ENCODE data around the gene CLEC6A. TPM values are rescaled to one million over a fixed set of nuclear protein-coding genes. Genes with fewer than 3 reads are reported as not detected.

CLEC6A gene
- total and polyA plus RNA-seq, 2 donors from 2014 or later, result not detected

DNA sequence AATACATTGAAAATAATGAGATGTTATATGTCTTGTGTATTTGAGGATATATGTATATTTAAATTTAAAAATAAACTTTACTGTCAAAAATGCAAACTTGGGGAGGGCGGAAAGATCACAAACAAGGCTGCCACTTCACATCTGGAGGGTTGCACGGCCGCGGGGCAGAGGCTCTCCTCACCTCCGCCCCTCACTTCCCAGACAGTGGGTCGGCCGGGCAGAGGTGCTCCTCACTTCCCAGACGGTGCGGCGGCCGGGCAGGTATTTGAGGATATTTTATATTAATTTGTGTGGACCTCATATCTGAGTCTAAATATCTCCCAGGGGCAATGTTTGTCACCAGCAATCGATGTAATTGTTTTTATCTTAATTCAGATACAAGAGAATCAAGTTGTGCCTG lies 3.7 kb upstream of the CLEC6A start:
- no peak for FAIRE-seq

DNA sequence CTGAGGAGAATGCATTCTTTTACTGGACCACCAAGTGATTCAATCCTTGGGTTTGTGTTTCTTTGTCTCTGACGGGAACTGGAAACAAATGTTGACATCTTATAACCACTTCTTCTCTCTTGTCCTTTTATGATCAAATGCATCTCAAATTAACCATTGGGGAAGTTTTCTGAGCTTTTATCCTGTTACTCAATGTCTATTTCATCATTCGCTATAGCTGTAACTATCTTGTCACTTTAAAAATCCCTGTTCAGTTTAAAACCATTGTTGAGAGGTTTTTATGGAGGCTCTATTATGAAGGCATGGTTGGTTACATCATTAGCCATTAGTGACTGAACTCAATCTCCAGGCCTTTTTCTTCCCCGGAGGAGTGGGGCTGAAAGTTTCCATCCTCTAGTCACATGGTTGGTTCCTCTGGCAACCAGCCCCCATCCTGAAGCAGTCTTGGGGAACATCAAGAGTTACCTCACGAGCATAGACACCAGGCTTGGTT lies 2.7 kb upstream of the CLEC6A start:
- H3K27me3 ChIP-seq (ENCODE audit: control insufficient read depth, insufficient read depth, low read length), result no peaks in the 10 kb centered on the region

More for the DNA sequence above, 3.7 kb upstream of the CLEC6A start:
- DNase-seq, result no peak
- intact Hi-C loops (cut with DNase I), result no loop called here
- Histone ChIP-seq H3K27me3 (ENCODE audit: control insufficient read depth, insufficient read depth, low read length) (no peaks in the 10 kb centered on the region), H3K27ac (ENCODE audit: low read depth in 2 of 2, low read length in 2 of 2) (no peak overlapping the region), H3K9me3 (ENCODE audit: control insufficient read depth in 2 of 3, insufficient read depth in 1 of 3, low read length in 3 of 3) (no peaks in the 10 kb centered on the region), H3K4me1 (ENCODE audit: control insufficient read depth in 2 of 3, insufficient read depth in 2 of 3, low read depth in 1 of 3, low read length in 3 of 3) (peaks cover 0 to 6% (median 0%) of the 10 kb centered on the region in 3 donors), H3K4me3 (ENCODE audit: low read length in 3 of 3) (no peak overlapping the region), H3K9ac (ENCODE audit: low read length in 3 of 3) (no peak overlapping the region), H3K36me3 (ENCODE audit: control insufficient read depth in 2 of 3, insufficient read depth in 3 of 3, low read length in 3 of 3) (no peaks in the 10 kb centered on the region)
- TF ChIP-seq, protein P1, sequence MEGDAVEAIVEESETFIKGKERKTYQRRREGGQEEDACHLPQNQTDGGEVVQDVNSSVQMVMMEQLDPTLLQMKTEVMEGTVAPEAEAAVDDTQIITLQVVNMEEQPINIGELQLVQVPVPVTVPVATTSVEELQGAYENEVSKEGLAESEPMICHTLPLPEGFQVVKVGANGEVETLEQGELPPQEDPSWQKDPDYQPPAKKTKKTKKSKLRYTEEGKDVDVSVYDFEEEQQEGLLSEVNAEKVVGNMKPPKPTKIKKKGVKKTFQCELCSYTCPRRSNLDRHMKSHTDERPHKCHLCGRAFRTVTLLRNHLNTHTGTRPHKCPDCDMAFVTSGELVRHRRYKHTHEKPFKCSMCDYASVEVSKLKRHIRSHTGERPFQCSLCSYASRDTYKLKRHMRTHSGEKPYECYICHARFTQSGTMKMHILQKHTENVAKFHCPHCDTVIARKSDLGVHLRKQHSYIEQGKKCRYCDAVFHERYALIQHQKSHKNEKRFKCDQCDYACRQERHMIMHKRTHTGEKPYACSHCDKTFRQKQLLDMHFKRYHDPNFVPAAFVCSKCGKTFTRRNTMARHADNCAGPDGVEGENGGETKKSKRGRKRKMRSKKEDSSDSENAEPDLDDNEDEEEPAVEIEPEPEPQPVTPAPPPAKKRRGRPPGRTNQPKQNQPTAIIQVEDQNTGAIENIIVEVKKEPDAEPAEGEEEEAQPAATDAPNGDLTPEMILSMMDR (IDR thresholded peaks at IDR 0.05; ENCODE audit: borderline replicate concordance, extremely low read depth, insufficient read depth), result no peak

DNA sequence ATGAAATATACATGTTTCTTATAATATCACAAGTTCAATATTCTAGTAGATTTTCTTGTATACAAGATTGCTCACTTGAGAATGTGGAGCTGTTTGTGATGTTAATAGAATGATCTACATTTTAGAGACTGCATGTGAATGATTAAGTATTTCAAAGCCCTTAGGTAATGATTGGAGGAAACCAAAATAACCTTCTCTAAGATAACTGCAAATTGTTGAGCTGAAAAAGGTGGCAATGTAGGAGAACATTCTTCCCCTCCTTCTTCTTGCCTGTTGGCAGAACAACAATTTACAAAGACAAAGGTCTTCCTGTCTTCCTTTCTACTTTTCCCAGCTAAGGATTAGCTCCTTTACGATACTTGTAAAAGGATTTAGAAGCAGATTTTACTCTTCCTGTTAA lies 2.0 kb upstream of the CLEC6A start:
- no peak overlapping the region for H3K27ac ChIP-seq (ENCODE audit: low read depth in 2 of 2, low read length in 2 of 2)
- intact Hi-C loops (cut with DNase I), result no loop called here
- TF ChIP-seq, protein P1 (IDR thresholded peaks at IDR 0.05; ENCODE audit: borderline replicate concordance, extremely low read depth, insufficient read depth), result no peak
- FAIRE-seq (no peak), DNase-seq (no peak)
- H3K36me3 ChIP-seq (ENCODE audit: control insufficient read depth in 2 of 3, insufficient read depth in 3 of 3, low read length in 3 of 3), result no peaks in the 10 kb centered on the region
- H3K9ac ChIP-seq (ENCODE audit: low read length in 3 of 3), result no peak overlapping the region
- H3K9me3 ChIP-seq (ENCODE audit: control insufficient read depth in 2 of 3, insufficient read depth in 1 of 3, low read length in 3 of 3), result no peaks in the 10 kb centered on the region
- peaks cover 0 to 6% (median 0%) of the 10 kb centered on the region in 3 donors for H3K4me1 ChIP-seq (ENCODE audit: control insufficient read depth in 2 of 3, insufficient read depth in 2 of 3, low read depth in 1 of 3, low read length in 3 of 3)
- no peaks in the 10 kb centered on the region for H3K27me3 ChIP-seq (ENCODE audit: control insufficient read depth, insufficient read depth, low read length)
- no peak overlapping the region for H3K4me3 ChIP-seq (ENCODE audit: low read length in 3 of 3)

More for the DNA sequence above, 2.7 kb upstream of the CLEC6A start:
- H3K9me3 ChIP-seq (ENCODE audit: control insufficient read depth in 2 of 3, insufficient read depth in 1 of 3, low read length in 3 of 3), result no peaks in the 10 kb centered on the region
- no peak for DNase-seq
- no peaks in the 10 kb centered on the region for H3K36me3 ChIP-seq (ENCODE audit: control insufficient read depth in 2 of 3, insufficient read depth in 3 of 3, low read length in 3 of 3)
- peaks cover 0 to 6% (median 0%) of the 10 kb centered on the region in 3 donors for H3K4me1 ChIP-seq (ENCODE audit: control insufficient read depth in 2 of 3, insufficient read depth in 2 of 3, low read depth in 1 of 3, low read length in 3 of 3)
- no peak overlapping the region for H3K27ac ChIP-seq (ENCODE audit: low read depth in 2 of 2, low read length in 2 of 2)
- no peak overlapping the region for H3K9ac ChIP-seq (ENCODE audit: low read length in 3 of 3)
- H3K4me3 ChIP-seq (ENCODE audit: low read length in 3 of 3), result no peak overlapping the region
- intact Hi-C loops (cut with DNase I), result no loop called here
- no peak for FAIRE-seq
- TF ChIP-seq, protein P1 (IDR thresholded peaks at IDR 0.05; ENCODE audit: borderline replicate concordance, extremely low read depth, insufficient read depth), result no peak

DNA sequence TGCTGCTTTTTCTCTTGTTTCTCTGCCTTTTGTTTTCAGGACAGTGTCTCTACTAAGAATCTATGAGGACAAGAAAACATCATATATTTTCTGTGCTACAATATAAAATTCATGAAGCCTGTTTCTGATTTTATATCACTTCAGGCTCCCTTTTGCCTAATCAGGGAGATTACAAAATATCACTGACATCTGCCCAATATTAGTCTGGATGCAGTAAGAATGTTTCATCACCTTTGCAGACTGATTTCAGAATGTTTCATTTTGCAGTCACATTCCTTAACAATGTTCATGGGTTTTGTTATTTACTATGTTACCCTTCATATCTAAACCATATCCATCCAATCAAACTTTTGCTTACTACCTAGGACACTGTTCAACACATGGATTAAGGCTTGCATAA lies 491 bp upstream of the CLEC6A start:
- Histone ChIP-seq H3K4me3 (ENCODE audit: low read length in 3 of 3) (no peak overlapping the region), H3K27me3 (ENCODE audit: control insufficient read depth, insufficient read depth, low read length) (no peaks in the 10 kb centered on the region), H3K36me3 (ENCODE audit: control insufficient read depth in 2 of 3, insufficient read depth in 3 of 3, low read length in 3 of 3) (no peaks in the 10 kb centered on the region), H3K4me1 (ENCODE audit: control insufficient read depth in 2 of 3, insufficient read depth in 2 of 3, low read depth in 1 of 3, low read length in 3 of 3) (no peaks in the 10 kb centered on the region), H3K9ac (ENCODE audit: low read length in 3 of 3) (no peak overlapping the region), H3K9me3 (ENCODE audit: control insufficient read depth in 2 of 3, insufficient read depth in 1 of 3, low read length in 3 of 3) (no peaks in the 10 kb centered on the region), H3K27ac (ENCODE audit: low read depth in 2 of 2, low read length in 2 of 2) (no peak overlapping the region)
- DNase-seq (no peak), FAIRE-seq (no peak)
- intact Hi-C loops (cut with DNase I), result no loop called here
- TF ChIP-seq, protein P1 (IDR thresholded peaks at IDR 0.05; ENCODE audit: borderline replicate concordance, extremely low read depth, insufficient read depth), result no peak

Data from kidney (tissue), 14 donors.